ENCODE results near the gene ACTBL2.
"Not testable (repeated sequence)": the region's sequence is repeated elsewhere in the genome, so short reads cannot be mapped to it uniquely, and the experiment has no call there.

The ACTBL2 gene

DNA sequence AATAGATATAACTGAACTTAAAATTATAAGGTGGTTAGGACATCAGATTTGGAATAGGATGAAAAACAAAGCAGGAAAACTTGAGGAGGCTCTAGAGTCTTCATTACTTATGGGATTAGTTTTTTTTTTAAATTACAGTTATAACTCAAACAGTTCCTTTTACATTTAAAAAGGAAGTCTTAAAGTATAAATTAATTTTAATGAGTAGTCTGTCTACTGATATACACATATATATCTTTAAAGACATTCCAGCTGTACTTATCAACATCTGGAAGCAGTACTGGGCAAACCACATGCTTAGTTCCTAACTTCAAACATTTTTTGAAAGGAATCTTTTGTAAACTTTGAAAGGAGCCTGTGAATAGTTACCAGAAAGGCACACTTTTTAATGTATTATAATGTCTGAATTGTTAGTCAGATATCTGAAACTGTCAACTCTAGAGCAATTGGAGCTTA is 6.0 kb downstream of the ACTBL2 start:
- no peaks in the 10 kb centered on the region for H3K27me3 Mint-ChIP-seq
- no peak overlapping the region for H3K4me3 Mint-ChIP-seq
- DNase-seq = no peak
- CTCF ChIA-PET = interaction anchor here (0.8 kb wide), 1 partner anchor 64 kb away, joined by 3 read pairs; no protein-coding TSS in a partner anchor
- H3K36me3 Mint-ChIP-seq = no peaks in the 10 kb centered on the region
- H3K4me1 Mint-ChIP-seq = no peaks in the 10 kb centered on the region
- no peak overlapping the region for H3K27ac Mint-ChIP-seq
- no peaks in the 10 kb centered on the region for H3K9me3 Mint-ChIP-seq

- Mint-ChIP-seq H3K4me1 (no peaks in the 10 kb centered on the region), H3K4me3 (no peak overlapping the region), H3K27me3 (no peaks in the 10 kb centered on the region), H3K36me3 (no peaks in the 10 kb centered on the region), H3K9me3 (peaks cover 2% of the 10 kb centered on the region), H3K27ac (no peak overlapping the region)
- CTCF ChIA-PET = interaction anchor here (0.7 to 0.8 kb wide), 2 partner anchors 29 to 78 kb away, joined by 3 read pairs; no protein-coding TSS in a partner anchor
- no peak for DNase-seq
Measured at GRCh38 chr5:57470339-57470738, 12.3 kb downstream of the ACTBL2 start.

GRCh38 chr5:57468481-57469163 is 14.0 kb downstream of the ACTBL2 start:
- peaks cover 5% of the 10 kb centered on the region for H3K27me3 Mint-ChIP-seq
- peaks cover 2% of the 10 kb centered on the region for H3K9me3 Mint-ChIP-seq
- no peaks in the 10 kb centered on the region for H3K4me1 Mint-ChIP-seq
- CTCF ChIA-PET = no interaction called here
- H3K4me3 Mint-ChIP-seq = no peak overlapping the region
- no peaks in the 10 kb centered on the region for H3K36me3 Mint-ChIP-seq
- DNase-seq = no peak
- H3K27ac Mint-ChIP-seq = no peak overlapping the region

- no peak overlapping the region for H3K27ac Mint-ChIP-seq
- H3K4me3 Mint-ChIP-seq = no peak overlapping the region
- peaks cover 2% of the 10 kb centered on the region for H3K9me3 Mint-ChIP-seq
- no peaks in the 10 kb centered on the region for H3K36me3 Mint-ChIP-seq
- H3K27me3 Mint-ChIP-seq = peaks cover 10% of the 10 kb centered on the region
- DNase-seq = no peak
- H3K4me1 Mint-ChIP-seq = no peaks in the 10 kb centered on the region
- CTCF ChIA-PET = no interaction called here
Measured at GRCh38 chr5:57466544-57466943, 16.1 kb downstream of the ACTBL2 start.

GRCh38 chr5:57460056-57460455 is 22.6 kb downstream of the ACTBL2 start:
- H3K36me3 Mint-ChIP-seq, H3K4me1 Mint-ChIP-seq, H3K4me3 Mint-ChIP-seq, DNase-seq, H3K27ac Mint-ChIP-seq, H3K9me3 Mint-ChIP-seq, CTCF ChIA-PET: not testable (repeated sequence)
- peaks cover 14% of the 10 kb centered on the region for H3K27me3 Mint-ChIP-seq

- no peaks in the 10 kb centered on the region for H3K9me3 Mint-ChIP-seq
- no peaks in the 10 kb centered on the region for H3K4me1 Mint-ChIP-seq
- H3K27ac Mint-ChIP-seq = no peak overlapping the region
- CTCF ChIA-PET = no interaction called here
- DNase-seq = no peak
- no peaks in the 10 kb centered on the region for H3K36me3 Mint-ChIP-seq
- peaks cover 8% of the 10 kb centered on the region for H3K27me3 Mint-ChIP-seq
- no peak overlapping the region for H3K4me3 Mint-ChIP-seq
Measured at GRCh38 chr5:57458443-57458842, 24.2 kb downstream of the ACTBL2 start.

DNA sequence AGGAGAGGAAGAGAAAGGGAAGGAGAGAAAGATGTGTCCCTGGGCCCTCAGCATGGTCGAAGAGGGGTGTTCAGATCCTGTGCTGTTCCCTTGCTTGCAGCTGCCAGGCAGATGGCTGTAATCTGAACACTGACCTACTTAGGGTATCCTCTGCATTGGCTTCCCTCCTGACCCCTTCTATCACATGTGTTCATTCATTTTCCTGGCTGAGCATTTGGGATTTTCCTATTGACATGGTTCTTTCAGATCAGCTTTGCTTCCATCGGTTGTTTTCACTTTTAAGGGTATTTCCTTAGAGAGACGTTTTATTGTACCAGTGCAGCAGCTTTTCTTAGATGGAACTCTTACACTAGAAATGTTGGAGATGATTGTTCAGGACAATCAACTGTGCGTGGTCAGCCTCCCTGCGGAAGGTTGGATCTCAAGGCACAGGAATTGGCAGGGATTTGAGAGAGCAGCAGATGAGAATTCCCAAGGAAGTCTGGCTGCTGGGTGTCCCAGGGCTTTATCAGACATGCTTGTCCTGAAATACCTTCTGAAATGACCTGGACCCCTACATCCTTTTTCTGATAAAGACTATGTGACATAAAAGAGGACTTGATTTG is 26.0 kb downstream of the ACTBL2 start:
- H3K9me3 Mint-ChIP-seq = no peaks in the 10 kb centered on the region
- CTCF ChIA-PET = no interaction called here
- no peak overlapping the region for H3K27ac Mint-ChIP-seq
- no peak overlapping the region for H3K4me3 Mint-ChIP-seq
- H3K4me1 Mint-ChIP-seq = peaks cover 2% of the 10 kb centered on the region
- H3K27me3 Mint-ChIP-seq = peaks cover 4% of the 10 kb centered on the region
- no peaks in the 10 kb centered on the region for H3K36me3 Mint-ChIP-seq
- DNase-seq = no peak

DNA sequence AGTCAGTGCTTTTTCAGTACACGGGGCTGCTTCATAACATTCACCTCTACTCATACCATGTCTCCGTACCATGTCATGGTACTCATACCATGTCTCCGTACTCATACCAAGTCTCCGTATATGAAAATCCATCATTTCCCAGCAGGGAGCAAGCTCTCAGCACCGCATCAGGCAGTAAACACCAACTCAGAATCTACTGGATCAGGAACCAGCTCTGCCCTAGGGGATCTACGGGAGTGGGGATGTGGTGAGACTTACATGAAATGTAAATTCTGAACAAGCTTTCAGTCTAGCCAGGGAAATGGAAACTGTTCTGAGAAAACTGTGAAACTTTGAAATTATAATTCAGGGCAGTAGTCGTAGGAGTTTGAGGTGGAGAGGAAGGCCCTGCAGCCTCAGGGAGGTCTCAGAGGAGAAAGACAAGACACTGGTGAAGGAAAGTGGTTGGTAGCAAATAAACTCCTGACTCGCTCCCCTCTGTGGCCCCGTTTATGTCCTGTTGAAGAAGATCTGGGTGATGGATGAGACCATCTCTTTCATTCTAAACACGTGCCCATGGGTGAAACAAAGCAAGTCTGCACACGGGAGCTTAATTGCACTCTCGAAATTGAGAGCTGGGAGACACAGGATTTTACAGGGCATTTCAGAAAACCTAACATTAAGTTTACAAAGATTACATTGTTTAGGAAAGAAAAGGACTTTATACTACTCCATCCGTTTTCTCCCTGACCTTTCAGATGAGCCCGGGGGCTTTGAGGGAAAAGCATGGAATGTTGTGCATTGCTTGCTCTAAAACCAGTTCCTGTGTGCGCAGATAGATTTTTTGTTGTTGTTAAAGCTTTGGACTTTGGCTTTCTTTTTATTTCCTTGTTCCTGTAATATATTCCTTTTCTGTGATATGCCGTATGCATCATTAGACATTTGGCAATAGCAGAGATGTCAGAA is 26.8 kb downstream of the ACTBL2 start:
- DNase-seq = no peak
- Mint-ChIP-seq H3K36me3 (no peaks in the 10 kb centered on the region), H3K27me3 (peaks cover 4% of the 10 kb centered on the region), H3K27ac (no peak overlapping the region), H3K9me3 (no peaks in the 10 kb centered on the region), H3K4me3 (no peak overlapping the region), H3K4me1 (peaks cover 7% of the 10 kb centered on the region)
- CTCF ChIA-PET = no interaction called here

DNA sequence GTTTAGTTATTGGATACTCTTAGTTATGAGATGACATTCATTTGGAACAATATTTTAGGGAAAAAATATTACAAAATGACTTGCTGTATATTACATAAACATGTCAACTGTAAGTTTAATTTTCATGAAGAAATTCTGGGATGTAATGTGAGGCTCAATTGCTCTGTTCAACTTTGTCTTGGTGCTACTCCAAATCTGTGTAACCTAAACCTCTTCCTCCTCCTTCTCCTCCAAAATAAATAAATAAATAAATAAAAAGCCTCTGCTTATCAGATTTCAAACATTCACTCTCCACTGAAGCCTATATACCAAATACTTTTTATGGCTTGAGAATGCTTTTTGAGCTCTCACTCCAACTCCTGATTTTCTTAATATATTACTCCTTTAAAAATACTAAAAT is 27.7 kb downstream of the ACTBL2 start:
- H3K27ac Mint-ChIP-seq = no peak overlapping the region
- H3K4me3 Mint-ChIP-seq = no peak overlapping the region
- H3K9me3 Mint-ChIP-seq = no peaks in the 10 kb centered on the region
- H3K36me3 Mint-ChIP-seq = no peaks in the 10 kb centered on the region
- peaks cover 7% of the 10 kb centered on the region for H3K4me1 Mint-ChIP-seq
- no peak for DNase-seq
- CTCF ChIA-PET = no interaction called here
- H3K27me3 Mint-ChIP-seq = peaks cover 4% of the 10 kb centered on the region

DNA sequence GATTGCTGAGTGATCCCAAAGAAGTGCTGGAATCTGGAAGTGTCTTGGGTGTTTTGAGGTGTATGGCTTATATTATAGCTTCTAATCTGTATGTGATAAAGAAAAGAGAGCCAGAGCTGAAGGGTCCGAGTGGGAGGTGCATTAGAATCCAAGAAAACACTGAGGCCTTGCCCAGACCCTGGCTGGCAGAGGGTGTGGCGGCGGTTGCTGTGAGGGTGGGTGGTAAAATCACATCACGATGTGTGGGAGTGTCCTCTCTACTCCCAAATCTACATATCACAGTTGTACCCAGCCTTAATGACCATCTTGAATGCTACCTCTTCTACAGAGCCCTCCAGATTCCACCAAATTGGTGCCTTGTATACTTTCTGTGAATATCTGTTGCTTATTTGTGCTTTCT is 28.9 kb downstream of the ACTBL2 start:
- Mint-ChIP-seq H3K4me1 (peaks cover 7% of the 10 kb centered on the region), H3K4me3 (no peak overlapping the region), H3K9me3 (no peaks in the 10 kb centered on the region), H3K27me3 (no peaks in the 10 kb centered on the region), H3K36me3 (no peaks in the 10 kb centered on the region), H3K27ac (no peak overlapping the region)
- DNase-seq = no peak
- CTCF ChIA-PET = no interaction called here

- Mint-ChIP-seq H3K27me3 (no peaks in the 10 kb centered on the region), H3K9me3 (no peaks in the 10 kb centered on the region), H3K27ac (no peak overlapping the region), H3K36me3 (no peaks in the 10 kb centered on the region), H3K4me1 (peaks cover 7% of the 10 kb centered on the region), H3K4me3 (no peak overlapping the region)
- CTCF ChIA-PET = no interaction called here
- no peak for DNase-seq
Measured at GRCh38 chr5:57452885-57453284, 29.7 kb downstream of the ACTBL2 start.

DNA sequence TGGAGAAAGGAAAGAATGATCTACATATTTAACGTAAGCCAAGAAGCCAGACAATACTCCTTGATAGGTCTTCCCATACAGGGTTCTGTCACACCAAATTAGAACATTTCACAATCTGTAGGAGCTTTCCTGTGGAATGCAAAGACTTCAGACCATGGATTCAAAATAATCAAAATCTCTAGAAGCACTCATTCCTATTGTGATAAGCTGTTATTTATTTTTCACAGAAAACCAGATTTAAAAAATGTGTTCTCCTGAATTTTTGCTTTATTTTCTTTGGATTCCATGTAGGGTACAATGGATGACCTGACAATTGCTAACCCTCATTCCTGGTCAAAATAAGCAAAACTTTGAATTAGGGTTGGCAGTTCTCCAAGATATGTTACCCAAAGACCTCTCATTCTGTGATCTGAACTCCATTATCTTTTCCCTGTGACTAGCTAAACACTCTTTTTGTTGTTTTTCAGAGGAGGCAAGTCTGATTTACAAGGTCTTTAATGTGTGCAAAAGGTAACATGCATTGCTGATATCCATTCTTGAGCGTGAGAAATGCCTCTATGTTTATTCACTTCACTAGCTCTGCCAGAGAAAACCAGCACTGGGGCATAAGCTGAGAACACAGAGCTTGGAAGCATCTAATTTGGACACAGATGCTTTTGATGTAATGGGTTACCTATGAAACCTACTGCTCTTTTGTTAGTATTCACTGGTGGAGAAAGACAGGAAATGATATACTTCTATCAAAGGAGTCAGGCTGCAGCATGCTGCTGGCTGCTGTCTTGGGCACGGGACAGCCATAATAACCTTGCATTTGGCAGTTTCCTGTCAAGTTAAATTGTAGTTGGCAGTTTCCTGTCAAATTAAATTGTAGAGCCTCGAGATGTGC is 31.4 kb downstream of the ACTBL2 start:
- Mint-ChIP-seq H3K4me1 (peaks cover 7% of the 10 kb centered on the region), H3K36me3 (no peaks in the 10 kb centered on the region), H3K4me3 (no peak overlapping the region), H3K27me3 (no peaks in the 10 kb centered on the region), H3K27ac (no peak overlapping the region), H3K9me3 (no peaks in the 10 kb centered on the region)
- DNase-seq = peak; percentile 31
- CTCF ChIA-PET = no interaction called here

- no peak overlapping the region for H3K4me3 Mint-ChIP-seq
- H3K36me3 Mint-ChIP-seq = no peaks in the 10 kb centered on the region
- CTCF ChIA-PET = no interaction called here
- peaks cover 7% of the 10 kb centered on the region for H3K4me1 Mint-ChIP-seq
- peaks cover 7% of the 10 kb centered on the region for H3K27me3 Mint-ChIP-seq
- no peak overlapping the region for H3K27ac Mint-ChIP-seq
- DNase-seq = no peak
- no peaks in the 10 kb centered on the region for H3K9me3 Mint-ChIP-seq
Measured at GRCh38 chr5:57448751-57449150, 33.9 kb downstream of the ACTBL2 start.

DNA sequence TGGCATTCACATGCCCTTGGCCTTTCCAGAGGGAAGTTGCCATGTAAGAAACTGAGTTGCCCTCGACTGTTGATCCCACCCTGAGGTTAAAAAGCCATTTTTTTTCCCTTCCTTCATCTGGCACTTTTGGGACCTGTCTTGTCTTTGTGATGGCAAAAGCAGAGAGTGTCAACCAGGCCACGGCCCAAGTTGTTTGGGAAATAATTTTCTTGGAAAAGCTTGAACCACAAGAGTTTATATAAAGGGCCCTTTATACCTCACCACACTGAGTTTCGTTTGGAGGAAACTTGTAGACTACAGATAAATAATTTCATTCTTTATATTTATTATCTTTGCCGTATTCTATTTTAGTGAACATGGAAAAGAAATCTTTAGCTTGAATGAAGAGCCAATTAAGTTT is 34.3 kb downstream of the ACTBL2 start:
- Mint-ChIP-seq H3K4me1 (peaks cover 7% of the 10 kb centered on the region), H3K27ac (no peak overlapping the region)
- no peak for DNase-seq

More for the DNA sequence above, 34.3 kb downstream of the ACTBL2 start:
- no peak overlapping the region for H3K4me3 Mint-ChIP-seq
- H3K36me3 Mint-ChIP-seq = no peaks in the 10 kb centered on the region
- H3K27me3 Mint-ChIP-seq = peaks cover 12% of the 10 kb centered on the region
- H3K9me3 Mint-ChIP-seq = no peaks in the 10 kb centered on the region
- CTCF ChIA-PET = no interaction called here

Data from activated naive CD4-positive, alpha-beta T cell treated with anti-CD3 and anti-CD28 coated beads, Interleukin-2, amount 10 ng/mL, durations not matched to agents 7 days and 5 days (primary cell).